CD4-positive, alpha-beta T cell treated with Interleukin-1 beta for 1 hour (primary cell): Measurements from ENCODE around the gene TMEM271.
A peak's percentile ranks its signal among the peaks of the same experiment; 100 is the strongest.
"Not testable (repeated sequence)": the region's sequence is repeated elsewhere in the genome, so short reads cannot be mapped to it uniquely, and the experiment has no call there.

Source experiments
- DNase-seq, 2 donors: peaks; one replicate each; pipeline ENCODE4 v3.0.0-alpha.2; 2020 to 2022

TMEM271 gene

DNA sequence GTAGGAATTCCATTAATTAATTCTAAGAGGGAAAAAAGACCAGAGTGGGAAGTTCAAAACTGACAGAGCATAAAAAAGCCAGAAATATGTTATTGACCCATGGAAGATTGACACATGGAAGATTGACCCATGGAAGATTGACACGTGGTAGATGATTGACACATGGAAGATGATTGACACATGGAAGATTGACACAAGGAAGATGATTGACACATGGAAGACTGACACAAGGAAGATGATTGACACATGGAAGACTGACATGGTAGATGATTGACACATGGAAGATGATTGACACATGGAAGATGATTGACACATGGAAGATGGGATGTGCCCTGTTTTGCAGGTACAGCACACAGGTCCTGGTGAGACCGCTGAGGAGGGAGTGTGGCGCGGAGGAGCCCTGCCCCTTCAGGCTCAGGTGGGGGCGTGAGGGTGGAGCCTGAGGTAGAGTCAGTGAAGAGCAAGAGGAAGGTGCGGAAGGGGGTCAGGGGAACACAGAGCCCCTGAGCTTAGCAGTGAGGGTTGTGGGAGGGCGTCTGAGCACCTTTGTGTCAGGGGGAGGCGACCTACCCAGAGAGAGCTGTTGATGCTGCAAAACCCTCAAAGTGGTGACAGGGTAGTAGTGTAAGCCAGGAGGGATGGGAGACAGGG lies 33.4 kb upstream of the TMEM271 start:
- no peak for DNase-seq

DNA sequence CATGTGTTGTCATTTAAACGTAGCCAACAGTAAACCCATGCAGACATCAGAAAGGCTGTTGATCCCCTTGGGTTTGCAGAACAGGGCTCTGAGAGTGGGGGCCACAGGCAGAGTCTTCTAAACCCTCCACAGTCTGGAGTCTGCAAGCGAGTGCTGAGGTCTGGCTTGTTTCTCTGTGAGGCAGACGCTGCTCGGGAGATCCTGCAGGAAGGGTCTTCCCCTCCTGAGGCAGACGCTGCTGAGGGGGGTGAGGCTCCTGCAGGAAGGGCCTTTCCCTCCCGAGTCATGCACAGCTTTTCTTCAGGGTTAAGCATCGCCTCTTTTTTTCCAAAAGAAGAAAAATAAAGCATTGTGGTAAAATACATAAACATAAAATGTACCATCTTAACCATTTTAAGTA lies 32.1 kb upstream of the TMEM271 start:
- DNase-seq: no peak

DNA sequence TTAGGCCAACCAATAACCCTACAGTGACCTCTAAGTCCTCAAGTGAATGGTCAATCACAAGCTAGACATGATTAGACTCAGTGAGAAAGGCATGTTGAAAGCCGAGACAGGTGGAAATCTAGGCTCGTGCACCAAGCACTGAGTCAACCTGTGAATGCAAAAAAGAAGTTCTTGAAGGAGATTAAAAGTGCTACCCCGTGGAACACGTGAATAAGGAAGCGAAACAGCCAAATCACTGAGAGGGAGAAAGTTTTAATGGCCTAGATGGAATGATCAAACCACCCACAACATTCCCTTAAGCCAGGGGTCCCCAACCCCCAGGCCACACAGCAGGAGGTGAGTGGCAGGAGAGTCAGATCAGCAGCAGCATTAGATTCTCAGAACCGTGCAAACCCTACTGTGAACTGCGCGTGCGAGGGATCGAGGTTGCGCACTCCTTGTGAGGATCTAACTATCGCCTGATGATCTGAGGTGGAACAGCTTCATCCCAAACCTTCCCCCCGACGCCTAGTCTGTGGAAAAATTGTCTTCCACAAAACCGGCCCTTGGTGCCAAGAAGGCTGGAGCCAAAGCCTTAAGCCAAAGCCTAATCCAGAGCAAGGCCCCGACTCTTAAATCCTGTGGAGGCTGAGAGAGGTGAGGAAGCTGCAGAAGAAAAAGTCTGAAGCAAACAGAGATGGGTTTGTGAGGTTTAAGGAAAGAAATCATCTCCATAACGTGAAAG lies 29.8 kb upstream of the TMEM271 start:
- no peak for DNase-seq

- DNase-seq: no peak
These were observed 28.0 kb upstream of the TMEM271 start for GRCh38 chr4:604131-604530.

DNA sequence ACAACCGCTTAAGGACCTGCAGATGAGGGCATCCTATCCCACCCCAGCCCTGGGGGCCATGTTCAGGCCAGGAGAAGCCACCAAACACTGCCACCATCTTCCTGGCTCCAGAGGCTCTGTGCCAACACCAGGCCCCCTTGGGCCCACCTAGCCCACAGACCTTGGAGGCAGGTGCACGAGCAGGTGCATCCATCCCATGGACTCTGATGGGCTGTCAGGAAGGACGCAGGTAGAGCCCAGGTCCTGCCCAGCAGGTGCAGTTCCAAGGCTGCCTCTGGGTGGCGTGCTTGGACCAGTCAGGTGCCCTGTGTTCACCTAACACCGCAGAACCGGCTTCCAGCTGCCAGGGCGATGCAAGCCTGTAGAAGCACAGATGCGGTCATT lies 26.5 kb upstream of the TMEM271 start:
- peak; percentile 37 to 44 for DNase-seq

DNA sequence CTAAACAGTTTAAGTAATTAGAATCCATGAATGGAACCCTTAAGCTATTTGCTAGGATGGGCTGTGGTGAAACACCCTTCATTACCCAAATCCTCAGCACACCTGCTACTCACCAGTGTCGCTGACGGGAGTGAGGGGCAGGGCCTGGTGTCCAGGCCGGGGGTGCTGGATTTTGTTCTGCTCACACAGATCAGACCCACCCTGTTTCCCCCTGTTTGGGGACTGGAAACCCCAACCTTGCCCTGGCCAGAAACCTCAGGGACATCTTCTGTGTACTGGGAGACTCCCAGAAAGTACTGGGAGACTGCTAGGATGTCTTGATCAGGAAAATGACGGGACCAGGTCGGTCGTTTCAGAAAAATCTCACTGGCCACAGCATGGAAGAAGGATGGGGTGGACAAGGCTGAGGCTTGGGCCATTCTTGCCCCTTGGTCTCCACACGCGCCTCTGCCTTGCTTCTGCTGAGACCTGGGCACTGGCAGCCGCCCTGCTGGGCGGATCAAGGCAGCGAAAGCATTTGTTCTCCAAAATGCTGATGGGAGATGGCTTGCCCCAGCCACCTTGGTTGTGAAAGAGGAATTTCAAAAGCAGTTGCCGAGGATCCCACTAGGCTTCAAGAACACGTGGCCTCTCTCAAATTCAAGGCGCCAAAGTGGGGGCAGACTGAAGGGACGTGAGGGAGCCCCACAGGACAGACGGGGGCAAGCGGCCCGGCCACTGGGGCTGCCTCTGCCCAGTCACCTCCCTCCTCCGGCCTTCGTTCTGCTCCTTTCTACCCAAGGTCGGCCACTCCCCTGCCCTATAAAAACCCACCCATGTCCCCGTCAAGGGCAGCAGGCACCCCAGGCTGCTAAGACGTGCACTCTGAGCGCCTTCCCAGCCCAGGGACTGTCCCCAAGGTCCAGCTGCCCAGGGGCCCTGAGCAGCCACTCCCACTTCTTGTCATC lies 25.8 kb upstream of the TMEM271 start:
- no peak for DNase-seq

GRCh38 chr4:600850-601515 lies 24.9 kb upstream of the TMEM271 start:
- no peak for DNase-seq

DNA sequence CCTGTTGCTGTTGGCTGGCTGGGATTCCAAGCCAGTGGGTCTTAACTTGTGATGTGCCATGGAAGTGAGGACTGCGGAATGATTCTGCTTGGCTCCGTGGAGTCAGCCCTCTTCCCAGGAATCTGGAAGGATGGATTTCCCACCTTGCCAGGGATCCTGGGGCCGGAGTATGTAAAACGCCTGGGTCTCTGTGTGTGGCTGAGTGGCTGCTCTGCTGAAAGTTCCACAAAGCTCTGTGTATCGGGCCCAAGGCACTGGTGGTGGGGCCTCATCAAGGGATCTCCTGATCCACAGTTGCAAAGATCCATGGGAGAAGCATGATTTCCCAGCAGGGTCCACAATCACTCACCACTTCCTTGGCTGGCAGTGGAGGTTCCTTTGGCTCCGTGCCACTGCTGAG lies 24.1 kb upstream of the TMEM271 start:
- no peak for DNase-seq

DNA sequence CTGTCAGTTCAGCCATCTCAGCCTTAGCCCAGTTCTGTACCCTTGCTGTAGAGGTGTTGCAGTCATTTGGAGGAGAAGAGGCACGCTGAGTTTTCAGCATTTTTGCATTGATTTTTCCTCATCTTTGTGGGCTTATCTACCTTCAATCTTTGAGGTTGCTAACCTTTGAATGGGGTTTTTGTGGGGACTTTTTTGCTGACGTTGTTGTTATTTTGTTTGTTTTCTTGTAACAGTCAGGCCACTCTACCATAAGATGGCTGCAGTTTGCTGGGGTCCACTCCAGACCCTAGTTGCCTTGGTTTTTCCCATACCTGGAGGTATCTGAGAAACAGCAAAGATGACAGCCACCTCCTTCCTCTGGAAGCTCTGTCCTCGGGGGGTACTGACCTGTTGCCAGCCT lies 22.8 kb upstream of the TMEM271 start:
- no peak for DNase-seq

DNA sequence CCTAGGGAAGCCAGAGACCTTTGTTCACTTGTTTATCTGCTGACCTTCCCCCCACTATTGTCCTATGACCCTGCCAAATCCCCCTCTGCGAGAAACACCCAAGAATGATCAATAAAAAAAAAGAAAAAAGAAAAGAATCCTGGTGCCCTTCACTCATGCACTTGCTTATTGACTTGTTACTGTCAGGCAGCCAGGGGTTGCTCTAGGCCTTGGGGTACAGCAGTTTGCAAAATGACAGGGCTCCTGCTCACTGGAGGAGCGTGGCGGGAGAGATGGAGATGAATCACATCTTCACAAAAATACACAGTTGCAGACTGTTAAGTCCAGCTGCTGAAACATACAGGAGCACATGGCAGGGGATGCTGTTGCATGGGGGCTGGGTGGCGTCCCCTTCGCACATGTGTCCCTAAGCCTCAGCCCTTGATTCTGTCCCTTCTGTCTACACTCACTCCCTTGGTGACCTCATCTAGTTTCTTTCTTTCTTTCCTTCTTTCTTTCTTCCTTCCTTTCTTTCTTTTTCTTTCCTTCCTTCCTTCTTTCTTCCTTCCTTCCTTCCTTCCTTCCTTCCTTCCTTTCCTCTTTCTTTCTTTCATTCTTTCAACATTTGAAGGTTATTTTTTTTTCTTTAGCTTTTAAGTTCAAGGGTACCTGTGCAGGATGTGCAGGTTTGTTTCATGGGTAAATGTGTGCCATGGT lies 16.9 kb upstream of the TMEM271 start:
- DNase-seq: no peak

GRCh38 chr4:592178-592577 lies 16.1 kb upstream of the TMEM271 start:
- not testable (repeated sequence) for DNase-seq

DNA sequence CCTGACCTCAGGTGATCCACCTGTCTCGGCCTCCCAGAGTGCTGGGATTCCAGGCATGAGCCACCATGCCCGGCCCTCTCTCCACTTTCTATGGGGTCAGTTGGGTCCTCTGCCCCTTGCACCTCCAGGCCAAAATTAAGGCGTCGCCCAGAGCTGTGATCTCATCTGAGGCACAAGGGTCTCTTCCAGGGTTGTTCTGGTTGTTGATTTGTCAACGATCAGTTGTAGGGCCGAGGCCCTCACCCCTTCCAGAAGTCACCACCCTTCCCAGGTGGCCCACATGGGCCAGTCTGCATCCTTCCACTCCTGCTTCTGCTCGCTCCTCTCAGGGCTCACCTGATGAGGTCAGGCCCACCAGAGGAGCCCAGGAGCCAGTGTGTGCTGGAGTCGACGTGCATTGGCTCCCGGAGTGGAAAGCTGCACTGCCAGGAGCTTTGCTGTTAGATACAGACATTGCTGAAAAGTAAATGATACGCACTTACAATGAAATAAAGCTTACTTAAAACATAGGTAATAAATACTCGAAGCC lies 14.3 kb upstream of the TMEM271 start:
- DNase-seq: no peak

DNA sequence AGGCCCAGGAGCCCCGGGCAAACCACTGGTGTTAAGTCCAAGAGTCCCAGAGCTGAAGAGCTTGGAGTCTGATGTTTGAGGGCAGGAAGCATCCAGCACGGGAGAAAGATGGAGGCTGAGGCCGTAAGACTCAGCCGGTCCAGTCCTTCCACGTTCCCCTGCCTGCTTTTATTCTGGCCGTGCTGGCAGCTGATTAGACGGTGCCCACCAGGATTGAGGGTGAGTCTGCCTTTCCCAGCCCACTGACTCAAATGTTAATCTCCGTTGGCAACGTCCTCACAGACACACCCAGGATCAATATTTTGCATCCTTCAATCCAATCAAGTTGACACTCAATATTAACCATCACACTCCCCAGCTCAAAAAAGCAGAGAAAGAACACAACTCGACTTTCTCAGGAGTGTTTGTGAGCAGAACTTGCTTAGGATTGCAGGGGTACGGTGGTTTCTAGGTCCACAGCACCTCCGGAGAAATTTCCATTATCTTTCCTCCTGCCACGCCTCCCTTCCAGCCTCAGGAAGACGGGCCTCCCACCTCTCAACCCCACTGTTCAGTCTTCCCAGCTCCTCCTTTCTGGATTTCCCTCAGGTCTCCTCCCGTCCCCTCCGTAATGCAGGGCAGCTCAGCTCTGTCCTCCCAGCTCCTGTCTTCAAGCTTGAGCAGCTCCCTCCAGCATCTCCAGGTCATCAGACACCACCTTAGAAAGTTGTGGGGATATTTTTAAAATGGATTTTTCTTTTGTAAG lies 13.3 kb upstream of the TMEM271 start:
- DNase-seq: no peak

- no peak for DNase-seq
These were observed 12.3 kb upstream of the TMEM271 start for GRCh38 chr4:588351-588849.

DNA sequence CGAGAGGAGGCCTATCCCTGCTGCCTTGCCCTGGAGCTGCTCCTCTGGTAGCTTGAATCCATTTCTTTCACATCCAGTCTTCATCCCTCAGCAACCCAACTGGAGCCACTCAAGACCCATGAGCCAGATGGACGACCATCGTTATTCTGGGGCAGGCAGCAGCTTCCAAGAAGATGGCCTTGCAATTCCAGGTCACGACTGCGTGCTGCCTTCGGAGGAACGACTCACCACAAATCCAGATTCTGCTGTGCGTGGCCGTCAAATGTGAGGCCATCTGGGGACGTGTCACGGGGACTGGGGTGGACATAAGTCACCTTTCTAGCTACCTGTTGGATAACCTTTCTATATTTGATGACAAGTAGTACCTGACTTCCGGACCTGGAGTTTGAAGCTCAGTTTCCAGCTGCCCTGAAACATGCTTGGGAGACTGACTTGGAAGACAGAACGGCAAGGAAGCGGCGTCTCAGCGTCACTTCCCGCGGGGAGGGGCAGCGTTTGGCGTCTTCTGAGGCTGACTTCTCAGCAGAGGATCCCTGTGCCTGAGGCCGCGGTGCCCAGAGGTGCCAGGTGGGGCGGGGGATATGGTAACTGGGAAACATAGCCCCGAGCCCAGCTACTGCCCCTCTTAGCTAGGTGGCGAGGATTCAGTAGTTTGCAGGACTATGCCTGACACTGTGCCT lies 11.7 kb upstream of the TMEM271 start:
- DNase-seq: no peak

GRCh38 chr4:583820-584219 lies 7.7 kb upstream of the TMEM271 start:
- DNase-seq: no peak

- no peak for DNase-seq
These were observed 5.8 kb upstream of the TMEM271 start for GRCh38 chr4:581753-582361.

DNA sequence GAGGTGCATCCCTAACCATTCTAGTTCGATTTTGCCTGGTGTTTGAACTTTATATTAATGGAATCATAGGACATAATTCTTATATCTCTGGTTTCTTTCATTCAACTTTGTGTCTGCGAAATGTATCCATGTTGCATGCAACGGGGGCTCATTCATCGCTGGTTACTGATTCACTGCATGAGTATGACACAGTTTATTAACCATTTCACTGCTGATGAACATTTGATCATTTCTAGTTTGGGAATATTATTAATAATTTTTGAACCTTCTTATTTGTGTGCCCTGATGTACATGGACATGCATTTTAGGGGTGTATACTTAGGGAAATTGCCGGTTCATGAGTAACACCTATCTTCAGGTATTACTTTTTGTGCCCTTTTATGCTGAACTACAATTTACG lies 5.1 kb upstream of the TMEM271 start:
- no peak for DNase-seq

- no peak for DNase-seq
These were observed 3.6 kb upstream of the TMEM271 start for GRCh38 chr4:579543-580175.
